ENCODE data around the gene TPSD1. TPM values are rescaled to one million over a fixed set of nuclear protein-coding genes. Genes with fewer than 3 reads are reported as not detected.
"Not testable (repeated sequence)": the region's sequence is repeated elsewhere in the genome, so short reads cannot be mapped to it uniquely, and the experiment has no call there.

Gene TPSD1
- total and polyA plus RNA-seq, 2 donors (not counting 3 experiments of a cell fraction or from before 2014, with no cell fraction given) = not detected

- H3K9me1 ChIP-seq (replicated peaks; ENCODE audit: control insufficient read depth, extremely low read depth, insufficient read depth, low read length); DNase-seq (ENCODE audit: low read depth, low spot score); POLR2A ChIA-PET; CTCF ChIA-PET; H3K4me2 ChIP-seq (ENCODE audit: insufficient read depth, low read length); H3K9ac ChIP-seq (replicated peaks; ENCODE audit: extremely low read depth, insufficient read depth, low read length); H3K36me3 ChIP-seq (ENCODE audit: control insufficient read depth in 2 of 2, extremely low read depth in 1 of 2, insufficient read depth in 2 of 2, low read length in 2 of 2); FAIRE-seq; H4K20me1 ChIP-seq (replicated peaks; ENCODE audit: control insufficient read depth, extremely low read depth, insufficient read depth, low read length); BruUV-seq (replicated peaks); H2AFZ ChIP-seq (ENCODE audit: low read depth, low read length); H3K79me2 ChIP-seq (ENCODE audit: control insufficient read depth, insufficient read depth, low read length); dilution Hi-C loops (cut with MboI; ENCODE audit: extremely low pct_ligation_motif_present, low sequenced_read_pairs); intact Hi-C loops (cut with micrococcal nuclease); H3K4me3 ChIP-seq (replicated peaks in 1 of 3; ENCODE audit: insufficient read depth in 1 of 3, low read depth in 1 of 3, low read length in 3 of 3); H3K27ac ChIP-seq (ENCODE audit: insufficient read depth, low read depth, low read length); H3K4me1 ChIP-seq (ENCODE audit: control insufficient read depth, extremely low read depth, insufficient read depth, low read length); H3K9me3 ChIP-seq (replicated peaks; ENCODE audit: control insufficient read depth, insufficient read depth, low read length); H3K27me3 ChIP-seq (ENCODE audit: control insufficient read depth in 2 of 2, insufficient read depth in 2 of 2, low read length in 2 of 2): not testable (repeated sequence)
Measured at GRCh38 chr16:1228227-1228626, 27.6 kb upstream of the TPSD1 start.

- H3K36me3 ChIP-seq (ENCODE audit: control insufficient read depth in 2 of 2, extremely low read depth in 1 of 2, insufficient read depth in 2 of 2, low read length in 2 of 2); DNase-seq (ENCODE audit: low read depth, low spot score); H3K79me2 ChIP-seq (ENCODE audit: control insufficient read depth, insufficient read depth, low read length); CTCF ChIA-PET; POLR2A ChIA-PET; intact Hi-C loops (cut with micrococcal nuclease); H2AFZ ChIP-seq (ENCODE audit: low read depth, low read length); H3K4me2 ChIP-seq (ENCODE audit: insufficient read depth, low read length); H3K27ac ChIP-seq (ENCODE audit: insufficient read depth, low read depth, low read length); H3K4me3 ChIP-seq (replicated peaks in 1 of 3; ENCODE audit: insufficient read depth in 1 of 3, low read depth in 1 of 3, low read length in 3 of 3); dilution Hi-C loops (cut with MboI; ENCODE audit: extremely low pct_ligation_motif_present, low sequenced_read_pairs); H3K4me1 ChIP-seq (ENCODE audit: control insufficient read depth, extremely low read depth, insufficient read depth, low read length); H4K20me1 ChIP-seq (replicated peaks; ENCODE audit: control insufficient read depth, extremely low read depth, insufficient read depth, low read length); H3K9ac ChIP-seq (replicated peaks; ENCODE audit: extremely low read depth, insufficient read depth, low read length); H3K9me3 ChIP-seq (replicated peaks; ENCODE audit: control insufficient read depth, insufficient read depth, low read length); H3K9me1 ChIP-seq (replicated peaks; ENCODE audit: control insufficient read depth, extremely low read depth, insufficient read depth, low read length); BruUV-seq (replicated peaks); H3K27me3 ChIP-seq (ENCODE audit: control insufficient read depth in 2 of 2, insufficient read depth in 2 of 2, low read length in 2 of 2); FAIRE-seq: not testable (repeated sequence)
Measured at GRCh38 chr16:1229476-1229875, 26.4 kb upstream of the TPSD1 start.

- H3K4me2 ChIP-seq (ENCODE audit: insufficient read depth, low read length); DNase-seq (ENCODE audit: low read depth, low spot score); CTCF ChIA-PET; intact Hi-C loops (cut with micrococcal nuclease); H4K20me1 ChIP-seq (replicated peaks; ENCODE audit: control insufficient read depth, extremely low read depth, insufficient read depth, low read length); H2AFZ ChIP-seq (ENCODE audit: low read depth, low read length); dilution Hi-C loops (cut with MboI; ENCODE audit: extremely low pct_ligation_motif_present, low sequenced_read_pairs); FAIRE-seq; H3K27me3 ChIP-seq (ENCODE audit: control insufficient read depth in 2 of 2, insufficient read depth in 2 of 2, low read length in 2 of 2); H3K4me3 ChIP-seq (replicated peaks in 1 of 3; ENCODE audit: insufficient read depth in 1 of 3, low read depth in 1 of 3, low read length in 3 of 3); BruUV-seq (replicated peaks); H3K9me1 ChIP-seq (replicated peaks; ENCODE audit: control insufficient read depth, extremely low read depth, insufficient read depth, low read length); H3K9ac ChIP-seq (replicated peaks; ENCODE audit: extremely low read depth, insufficient read depth, low read length); H3K36me3 ChIP-seq (ENCODE audit: control insufficient read depth in 2 of 2, extremely low read depth in 1 of 2, insufficient read depth in 2 of 2, low read length in 2 of 2); H3K9me3 ChIP-seq (replicated peaks; ENCODE audit: control insufficient read depth, insufficient read depth, low read length); POLR2A ChIA-PET; H3K4me1 ChIP-seq (ENCODE audit: control insufficient read depth, extremely low read depth, insufficient read depth, low read length); H3K79me2 ChIP-seq (ENCODE audit: control insufficient read depth, insufficient read depth, low read length); H3K27ac ChIP-seq (ENCODE audit: insufficient read depth, low read depth, low read length): not testable (repeated sequence)
Measured at GRCh38 chr16:1230084-1230470, 25.8 kb upstream of the TPSD1 start, which contains the start of gene TPSB2. Gene TPSB2, minus strand, starts transcription at chr16:1230184. Its CDS starts 233 bp downstream, at chr16:1229951.

- FAIRE-seq; H3K27me3 ChIP-seq (ENCODE audit: control insufficient read depth in 2 of 2, insufficient read depth in 2 of 2, low read length in 2 of 2); H2AFZ ChIP-seq (ENCODE audit: low read depth, low read length); DNase-seq (ENCODE audit: low read depth, low spot score); H3K9ac ChIP-seq (replicated peaks; ENCODE audit: extremely low read depth, insufficient read depth, low read length); H3K4me1 ChIP-seq (ENCODE audit: control insufficient read depth, extremely low read depth, insufficient read depth, low read length); H3K9me3 ChIP-seq (replicated peaks; ENCODE audit: control insufficient read depth, insufficient read depth, low read length); intact Hi-C loops (cut with micrococcal nuclease); POLR2A ChIA-PET; H3K4me2 ChIP-seq (ENCODE audit: insufficient read depth, low read length); H3K9me1 ChIP-seq (replicated peaks; ENCODE audit: control insufficient read depth, extremely low read depth, insufficient read depth, low read length); H3K79me2 ChIP-seq (ENCODE audit: control insufficient read depth, insufficient read depth, low read length); CTCF ChIA-PET; H4K20me1 ChIP-seq (replicated peaks; ENCODE audit: control insufficient read depth, extremely low read depth, insufficient read depth, low read length); BruUV-seq (replicated peaks); H3K27ac ChIP-seq (ENCODE audit: insufficient read depth, low read depth, low read length); H3K4me3 ChIP-seq (replicated peaks in 1 of 3; ENCODE audit: insufficient read depth in 1 of 3, low read depth in 1 of 3, low read length in 3 of 3); dilution Hi-C loops (cut with MboI; ENCODE audit: extremely low pct_ligation_motif_present, low sequenced_read_pairs); H3K36me3 ChIP-seq (ENCODE audit: control insufficient read depth in 2 of 2, extremely low read depth in 1 of 2, insufficient read depth in 2 of 2, low read length in 2 of 2): not testable (repeated sequence)
Measured at GRCh38 chr16:1230471-1231212, 25.2 kb upstream of the TPSD1 start.

All from endothelial cell of umbilical vein (primary cell).